Neuron (in vitro differentiated cells): ENCODE results near the gene ZNF710.

Experiments
- H2AFZ ChIP-seq: one replicate; pipeline ENCODE4 v1.6.1; 2013; ENCODE audit warnings: low read depth, mild to moderate bottlenecking, inconsistent platforms, low read length, moderate library complexity
- H3K27me3 ChIP-seq: one replicate; pipeline ENCODE4 v1.6.1; 2013; ENCODE audit warnings: low read length; ENCODE audit not compliant: insufficient read depth
- H3K36me3 ChIP-seq: one replicate; pipeline ENCODE4 v1.6.1; 2013; ENCODE audit warnings: low read length; ENCODE audit not compliant: insufficient read depth
- H3K4me1 ChIP-seq: one replicate; pipeline ENCODE4 v1.6.1; 2013; ENCODE audit warnings: low read length; ENCODE audit not compliant: insufficient read depth
- H3K4me3 ChIP-seq: 2 replicates; pipeline ENCODE4 v1.5.1; 2013; ENCODE audit warnings: mild to moderate bottlenecking, low read length, moderate library complexity
- H3K9me3 ChIP-seq: one replicate; pipeline ENCODE4 v1.6.1; 2013; ENCODE audit warnings: low read length

ZNF710 gene

GRCh38 chr15:90053685-90054466 is 52.8 kb downstream of the ZNF710 start:
- Histone ChIP-seq H3K27me3 (no peaks in the 10 kb centered on the region), H2AFZ (no peak overlapping the region), H3K4me3 (no peak overlapping the region), H3K9me3 (peaks cover 2% of the 10 kb centered on the region), H3K36me3 (peaks cover 2% of the 10 kb centered on the region), H3K4me1 (peaks cover 22% of the 10 kb centered on the region)

GRCh38 chr15:90054618-90055097 is 53.5 kb downstream of the ZNF710 start:
- H3K36me3 ChIP-seq: peaks cover 2% of the 10 kb centered on the region
- H3K4me1 ChIP-seq: peaks cover 22% of the 10 kb centered on the region
- no peak overlapping the region for H2AFZ ChIP-seq
- peaks cover 2% of the 10 kb centered on the region for H3K9me3 ChIP-seq
- H3K4me3 ChIP-seq: no peak overlapping the region
- H3K27me3 ChIP-seq: no peaks in the 10 kb centered on the region

- Histone ChIP-seq H3K9me3 (peaks cover 1% of the 10 kb centered on the region), H3K4me3 (no peak overlapping the region), H3K4me1 (peaks cover 22% of the 10 kb centered on the region), H3K36me3 (peaks cover 2% of the 10 kb centered on the region), H3K27me3 (no peaks in the 10 kb centered on the region), H2AFZ (no peak overlapping the region)
Observed at GRCh38 chr15:90055182-90055581, 54.1 kb downstream of the ZNF710 start.

GRCh38 chr15:90056529-90056928 is 55.4 kb downstream of the ZNF710 start:
- Histone ChIP-seq H2AFZ (no peak overlapping the region), H3K4me1 (peaks cover 26% of the 10 kb centered on the region), H3K4me3 (no peak overlapping the region), H3K27me3 (no peaks in the 10 kb centered on the region), H3K9me3 (no peaks in the 10 kb centered on the region), H3K36me3 (no peaks in the 10 kb centered on the region)

GRCh38 chr15:90058308-90058707 is 57.2 kb downstream of the ZNF710 start:
- no peak overlapping the region for H2AFZ ChIP-seq
- H3K27me3 ChIP-seq: no peaks in the 10 kb centered on the region
- no peak overlapping the region for H3K4me3 ChIP-seq
- H3K36me3 ChIP-seq: no peaks in the 10 kb centered on the region
- no peaks in the 10 kb centered on the region for H3K9me3 ChIP-seq
- peaks cover 39% of the 10 kb centered on the region for H3K4me1 ChIP-seq

GRCh38 chr15:90058775-90059174 is 57.7 kb downstream of the ZNF710 start:
- peaks cover 39% of the 10 kb centered on the region for H3K4me1 ChIP-seq

GRCh38 chr15:90059208-90059985 is 58.3 kb downstream of the ZNF710 start:
- H3K4me1 ChIP-seq: peaks cover 34% of the 10 kb centered on the region
- H3K27me3 ChIP-seq: no peaks in the 10 kb centered on the region
- no peak overlapping the region for H3K4me3 ChIP-seq
- no peak overlapping the region for H2AFZ ChIP-seq
- H3K36me3 ChIP-seq: no peaks in the 10 kb centered on the region
- H3K9me3 ChIP-seq: no peaks in the 10 kb centered on the region

More at GRCh38 chr15:90058775-90059174, 57.7 kb downstream of the ZNF710 start:
- no peaks in the 10 kb centered on the region for H3K9me3 ChIP-seq
- H2AFZ ChIP-seq: no peak overlapping the region
- no peaks in the 10 kb centered on the region for H3K36me3 ChIP-seq
- no peak overlapping the region for H3K4me3 ChIP-seq
- H3K27me3 ChIP-seq: no peaks in the 10 kb centered on the region

GRCh38 chr15:90060797-90061196 is 59.7 kb downstream of the ZNF710 start:
- H3K36me3 ChIP-seq: no peaks in the 10 kb centered on the region
- H3K9me3 ChIP-seq: no peaks in the 10 kb centered on the region
- no peak overlapping the region for H3K4me3 ChIP-seq
- no peak overlapping the region for H2AFZ ChIP-seq
- H3K4me1 ChIP-seq: peaks cover 26% of the 10 kb centered on the region
- H3K27me3 ChIP-seq: no peaks in the 10 kb centered on the region

- no peaks in the 10 kb centered on the region for H3K36me3 ChIP-seq
- H3K4me1 ChIP-seq: peaks cover 26% of the 10 kb centered on the region
- H3K27me3 ChIP-seq: no peaks in the 10 kb centered on the region
- no peaks in the 10 kb centered on the region for H3K9me3 ChIP-seq
- no peak overlapping the region for H2AFZ ChIP-seq
- no peak overlapping the region for H3K4me3 ChIP-seq
Observed at GRCh38 chr15:90062023-90062442, 60.9 kb downstream of the ZNF710 start.

GRCh38 chr15:90062462-90062932 is 61.4 kb downstream of the ZNF710 start:
- Histone ChIP-seq H3K9me3 (no peaks in the 10 kb centered on the region), H3K27me3 (no peaks in the 10 kb centered on the region), H3K4me1 (peaks cover 26% of the 10 kb centered on the region), H3K36me3 (peaks cover 4% of the 10 kb centered on the region), H3K4me3 (no peak overlapping the region), H2AFZ (no peak overlapping the region)

- no peak overlapping the region for H3K4me3 ChIP-seq
- H3K9me3 ChIP-seq: no peaks in the 10 kb centered on the region
- peaks cover 26% of the 10 kb centered on the region for H3K4me1 ChIP-seq
- H3K27me3 ChIP-seq: no peaks in the 10 kb centered on the region
- H2AFZ ChIP-seq: no peak overlapping the region
- H3K36me3 ChIP-seq: peaks cover 11% of the 10 kb centered on the region
Observed at GRCh38 chr15:90062973-90063769, 62.0 kb downstream of the ZNF710 start.

- Histone ChIP-seq H3K27me3 (no peaks in the 10 kb centered on the region), H3K36me3 (peaks cover 16% of the 10 kb centered on the region), H2AFZ (no peak overlapping the region), H3K9me3 (no peaks in the 10 kb centered on the region), H3K4me3 (no peak overlapping the region), H3K4me1 (peaks cover 26% of the 10 kb centered on the region)
Observed at GRCh38 chr15:90063770-90064247, 62.7 kb downstream of the ZNF710 start.
